HepG2 (cell line): ENCODE data around the gene GKN1. TPM values are rescaled to one million over a fixed set of nuclear protein-coding genes. Genes with fewer than 3 reads are reported as not detected.

Experiments used
- ATAC-seq: fragments of 200-7000 bp; cut with Tn5 transposase; 3 replicates; pipeline ENCODE4 v1.9.1; 2020; ENCODE audit warnings: mild to moderate bottlenecking, moderate library complexity
- BruUV-seq: library from RNA; stranded (reverse); fragments of 400-500 nt; replicated peaks from 2 replicates; lab custom pipeline; 2021; lab: Mats Ljungman, UMichigan
- CTCF ChIA-PET: fragments of 300-600 bp; formaldehyde crosslinking; extraction: SDS; loops from one replicate; lab custom pipeline; 2021; ENCODE audit warnings: low total read pairs, inconsistent platforms, low intra/inter-chr PET ratio; lab: Yijun Ruan, JAX
- POLR2A ChIA-PET: fragments of 350-600 bp; sonication (Branson Sonifier 250); formaldehyde crosslinking; loops from one replicate; lab custom pipeline; 2020; ENCODE audit warnings: antibody characterized with exemption, inconsistent platforms; lab: Yijun Ruan, JAX
- DNase-seq: peaks from one replicate; pipeline ENCODE4 v3.0.0-alpha.2; 2015; ENCODE audit warnings: low spot score
- FAIRE-seq: peaks from 3 replicates; lab custom pipeline; 2011; peaks lifted over from hg19 to GRCh38; lab: Jason Lieb, UNC
- H2AFZ ChIP-seq: one replicate; pipeline ENCODE4 v1.6.1; 2011; ENCODE audit warnings: low read length, inconsistent platforms
- H3K27ac ChIP-seq: fragments of 300-600 bp; 3 replicates; pipeline ENCODE4 v1.8.0; 2011; ENCODE audit warnings: mixed run types, mild to moderate bottlenecking, mixed read lengths, low read length, inconsistent platforms; ENCODE audit not compliant: insufficient read depth; ENCODE audit errors: extremely low read length
- H3K27me3 ChIP-seq, 2 experiments: fragments of 200-600 bp in 1 of 2; 2 replicates in 1 of 2; 3 replicates in 1 of 2; pipeline versions ENCODE4 v1.6.0 to v1.8.0; 2011; ENCODE audit warnings: low read length in 2 of 2, mild to moderate bottlenecking in 2 of 2, moderate library complexity in 2 of 2, inconsistent platforms in 1 of 2; ENCODE audit not compliant: insufficient read depth in 2 of 2, control insufficient read depth in 1 of 2
- H3K36me3 ChIP-seq, 2 experiments: fragments of 200-600 bp in 1 of 2; replicated peaks in 1 of 2; 2 replicates in 1 of 2; 3 replicates in 1 of 2; pipeline versions ENCODE4 v1.5.1 to v1.8.0; 2011; ENCODE audit warnings: low read length in 2 of 2, inconsistent platforms in 1 of 2; ENCODE audit not compliant: insufficient read depth in 2 of 2, control insufficient read depth in 1 of 2
- H3K4me1 ChIP-seq: 2 replicates; pipeline ENCODE4 v1.5.1; 2012; ENCODE audit warnings: low read length, inconsistent platforms; ENCODE audit not compliant: insufficient read depth
- H3K4me2 ChIP-seq: 2 replicates; pipeline ENCODE4 v1.6.0; 2011; ENCODE audit warnings: low read depth, low read length, inconsistent platforms
- H3K4me3 ChIP-seq, 3 experiments: fragments of 200-600 bp in 1 of 3; sonication (generic), shearing (Covaris generic) in 1 of 3; replicated peaks in 1 of 3; 2 replicates each; pipeline ENCODE4 v1.5.1; 2011 to 2016; ENCODE audit warnings: low read length in 3 of 3, inconsistent platforms in 2 of 3, low read depth in 2 of 3, mild to moderate bottlenecking in 2 of 3, control low read depth in 1 of 3, mixed read lengths in 1 of 3; ENCODE audit not compliant: insufficient read depth in 1 of 3
- H3K79me2 ChIP-seq: one replicate; pipeline ENCODE4 v1.6.1; 2011; ENCODE audit warnings: low read length, inconsistent platforms; ENCODE audit not compliant: insufficient read depth
- H3K9ac ChIP-seq: 2 replicates; pipeline ENCODE4 v1.6.0; 2011; ENCODE audit warnings: mild to moderate bottlenecking, low read depth, low read length, inconsistent platforms; ENCODE audit not compliant: insufficient read depth
- H3K9me3 ChIP-seq: 2 replicates; pipeline ENCODE4 v1.5.1; 2012; ENCODE audit warnings: mild to moderate bottlenecking, low read length
- H4K20me1 ChIP-seq: 2 replicates; pipeline ENCODE4 v1.6.0; 2011; ENCODE audit warnings: inconsistent platforms, mild to moderate bottlenecking, low read length, moderate library complexity; ENCODE audit not compliant: insufficient read depth
- BCL6 ChIP-seq: IDR thresholded peaks from 2 replicates; pipeline ENCODE4 v1.6.1; 2016; ENCODE audit warnings: missing genetic modification reagents, missing compliant biosample characterization
- KDM5B ChIP-seq: sonication (generic); formaldehyde crosslinking; IDR thresholded peaks from 2 replicates; pipeline ENCODE4 v1.4.0; 2020; ENCODE audit warnings: missing genetic modification reagents, mild to moderate bottlenecking, borderline replicate concordance
- MEIS2 ChIP-seq: sonication (generic); formaldehyde crosslinking; IDR thresholded peaks from 2 replicates; pipeline ENCODE4 v1.9.0; 2021; ENCODE audit warnings: mild to moderate bottlenecking, missing genetic modification reagents
- NAIF1 ChIP-seq: sonication (generic); formaldehyde crosslinking; IDR thresholded peaks from 2 replicates; pipeline ENCODE4 v1.5.0; 2020; ENCODE audit warnings: mild to moderate bottlenecking, missing genetic modification reagents, borderline replicate concordance
- PHF21A ChIP-seq: sonication (generic); formaldehyde crosslinking; IDR thresholded peaks from 2 replicates; pipeline ENCODE4 v1.5.0; 2020; ENCODE audit warnings: mild to moderate bottlenecking, missing genetic modification reagents
- RAD51 ChIP-seq: fragments of 450-650 bp; IDR thresholded peaks from 2 replicates; pipeline ENCODE4 v1.6.1; 2016; ENCODE audit warnings: borderline replicate concordance
- THYN1 ChIP-seq: sonication (generic); formaldehyde crosslinking; IDR thresholded peaks from 2 replicates; pipeline ENCODE4 v1.8.1; 2023; ENCODE audit warnings: low read depth, mild to moderate bottlenecking, moderate library complexity, missing genetic modification reagents, borderline replicate concordance
- ZC3H4 ChIP-seq: sonication (generic); formaldehyde crosslinking; IDR thresholded peaks from 2 replicates; pipeline ENCODE4 v1.4.0; 2020; ENCODE audit warnings: missing genetic modification reagents, borderline replicate concordance
- ZNF343 ChIP-seq: sonication (generic); formaldehyde crosslinking; IDR thresholded peaks from 2 replicates; pipeline ENCODE4 v1.4.0; 2020; ENCODE audit warnings: mild to moderate bottlenecking, missing genetic modification reagents
- ZNF510 ChIP-seq: sonication (generic); formaldehyde crosslinking; IDR thresholded peaks from 2 replicates; pipeline ENCODE4 v1.4.0; 2020; ENCODE audit warnings: low read depth, mild to moderate bottlenecking, missing genetic modification reagents
- ZNF724P ChIP-seq: sonication (generic); formaldehyde crosslinking; IDR thresholded peaks from 2 replicates; pipeline ENCODE4 v1.8.0; 2022; ENCODE audit warnings: missing genetic modification reagents, borderline replicate concordance
- ZNF737 ChIP-seq: sonication (generic); formaldehyde crosslinking; IDR thresholded peaks from 2 replicates; pipeline ENCODE4 v1.5.0; 2020; ENCODE audit warnings: missing genetic modification reagents, mild to moderate bottlenecking, borderline replicate concordance
- WGBS: methylation state at CpG from one replicate; pipeline ENCODE4 v1.1.6; 2017; ENCODE audit warnings: low lambda C conversion rate; 5-methylcytosine and 5-hydroxymethylcytosine counted together
- in situ Hi-C: cut with HindIII; loops from 2 replicates; pipeline ENCODE4 v1.10.0; 2017; ENCODE audit warnings: low pct_unique_long_range_greater_than_20kb; ENCODE audit not compliant: extremely low pct_ligation_motif_present
- intact Hi-C: fragments of 100-400 bp; cut with micrococcal nuclease; formaldehyde crosslinking; loops from one replicate; pipeline ENCODE4 v1.10.0; 2022; ENCODE audit not compliant: unreplicated experiment
- polyA plus RNA-seq, 8 experiments: library from polyadenylated mRNA; depleted of rRNA in 3 of 8; stranded (reverse) in 7 of 8; unstranded in 1 of 8; fragments of >200 nt; fragmentation: Illumina TruSeq in 4 of 8; extraction: Trizol in 4 of 8; gene quantifications; 2 replicates each; pipeline versions ENCODE4 v1.2.1 to v1.2.3, GENCODE V29; 2011 to 2016; ENCODE audit warnings: low read depth in 4 of 8, missing spikeins in 1 of 8, mixed read lengths in 1 of 8; ENCODE audit not compliant: insufficient read depth in 1 of 8
- total RNA-seq, 5 experiments: library from RNA; depleted of rRNA; stranded (reverse); fragments of >200 nt; fragmentation: Illumina TruSeq; extraction: Trizol; gene quantifications; 2 replicates each; pipeline ENCODE4 v1.2.3, GENCODE V29; 2016; ENCODE audit warnings: low read depth in 1 of 5
- TF ChIP-seq, protein P1 (sequence below): fragments of 450-650 bp; IDR thresholded peaks from 2 replicates; pipeline ENCODE4 v1.6.1; 2016
- TF ChIP-seq, protein P2 (sequence below): sonication (generic); formaldehyde crosslinking; IDR thresholded peaks from 2 replicates; pipeline ENCODE4 v1.9.0; 2022; ENCODE audit warnings: missing genetic modification reagents, mild to moderate bottlenecking, borderline replicate concordance
- TF ChIP-seq, protein P3 (sequence below): sonication (generic); formaldehyde crosslinking; IDR thresholded peaks from 2 replicates; pipeline ENCODE4 v1.5.0; 2020; ENCODE audit warnings: mild to moderate bottlenecking, low read depth, missing genetic modification reagents, borderline replicate concordance

The GKN1 gene
- total and polyA plus RNA-seq, 2 of the 13 experiments (the other 11 are each of a cell fraction or from before 2014, with no cell fraction given) = not detected

DNA sequence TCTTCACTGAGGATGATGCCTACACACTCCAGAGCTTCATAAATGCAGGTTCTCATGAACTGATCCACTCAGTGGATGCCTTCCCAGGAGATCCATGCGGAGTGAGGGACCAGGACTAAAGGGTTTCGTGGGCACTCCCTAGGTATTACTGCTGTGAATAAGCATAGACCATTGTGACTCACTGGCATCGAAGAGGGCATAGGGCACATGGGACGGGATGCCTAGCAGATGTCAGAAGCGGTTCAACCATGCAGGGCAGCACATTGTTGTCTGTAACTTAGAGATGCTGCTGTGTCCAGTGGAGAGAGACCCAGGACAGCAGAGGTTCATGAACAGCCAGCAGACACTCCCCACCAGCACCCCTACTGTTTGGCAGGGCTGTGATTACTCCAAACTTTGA, 39.0 kb upstream of the GKN1 start:
- H3K27me3 ChIP-seq = peaks cover 0 to 32% of the 10 kb centered on the region in 2 experiments; a peak in 3 of 5 replicates
- H3K36me3 ChIP-seq = no peaks in the 10 kb centered on the region
- no peak for TF ChIP-seq RAD51
- no peak for TF ChIP-seq ZNF724P (CRISPR knock-in tag)
- TF ChIP-seq, protein P1, sequence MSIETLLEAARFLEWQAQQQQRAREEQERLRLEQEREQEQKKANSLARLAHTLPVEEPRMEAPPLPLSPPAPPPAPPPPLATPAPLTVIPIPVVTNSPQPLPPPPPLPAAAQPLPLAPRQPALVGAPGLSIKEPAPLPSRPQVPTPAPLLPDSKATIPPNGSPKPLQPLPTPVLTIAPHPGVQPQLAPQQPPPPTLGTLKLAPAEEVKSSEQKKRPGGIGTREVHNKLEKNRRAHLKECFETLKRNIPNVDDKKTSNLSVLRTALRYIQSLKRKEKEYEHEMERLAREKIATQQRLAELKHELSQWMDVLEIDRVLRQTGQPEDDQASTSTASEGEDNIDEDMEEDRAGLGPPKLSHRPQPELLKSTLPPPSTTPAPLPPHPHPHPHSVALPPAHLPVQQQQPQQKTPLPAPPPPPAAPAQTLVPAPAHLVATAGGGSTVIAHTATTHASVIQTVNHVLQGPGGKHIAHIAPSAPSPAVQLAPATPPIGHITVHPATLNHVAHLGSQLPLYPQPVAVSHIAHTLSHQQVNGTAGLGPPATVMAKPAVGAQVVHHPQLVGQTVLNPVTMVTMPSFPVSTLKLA = peak; percentile 48
- TF ChIP-seq, protein P2, sequence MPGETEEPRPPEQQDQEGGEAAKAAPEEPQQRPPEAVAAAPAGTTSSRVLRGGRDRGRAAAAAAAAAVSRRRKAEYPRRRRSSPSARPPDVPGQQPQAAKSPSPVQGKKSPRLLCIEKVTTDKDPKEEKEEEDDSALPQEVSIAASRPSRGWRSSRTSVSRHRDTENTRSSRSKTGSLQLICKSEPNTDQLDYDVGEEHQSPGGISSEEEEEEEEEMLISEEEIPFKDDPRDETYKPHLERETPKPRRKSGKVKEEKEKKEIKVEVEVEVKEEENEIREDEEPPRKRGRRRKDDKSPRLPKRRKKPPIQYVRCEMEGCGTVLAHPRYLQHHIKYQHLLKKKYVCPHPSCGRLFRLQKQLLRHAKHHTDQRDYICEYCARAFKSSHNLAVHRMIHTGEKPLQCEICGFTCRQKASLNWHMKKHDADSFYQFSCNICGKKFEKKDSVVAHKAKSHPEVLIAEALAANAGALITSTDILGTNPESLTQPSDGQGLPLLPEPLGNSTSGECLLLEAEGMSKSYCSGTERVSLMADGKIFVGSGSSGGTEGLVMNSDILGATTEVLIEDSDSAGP (CRISPR knock-in tag) = no peak
- DNase-seq = no peak
- in situ Hi-C loops (no loop called here), intact Hi-C loops (no loop called here)
- no peak overlapping the region for H3K9ac ChIP-seq
- no peak for ATAC-seq
- no peak overlapping the region for H3K4me2 ChIP-seq
- 3% methylated on average over 5 of the region's 5 CpGs for WGBS
- no peak overlapping the region for H3K4me3 ChIP-seq
- no TSS peak for BruUV-seq
- 0 out of 2 replicates have a peak, but pooled peaks cover 4% of the 10 kb centered on the region for H3K9me3 ChIP-seq
- H2AFZ ChIP-seq = no peak overlapping the region
- no peaks in the 10 kb centered on the region for H3K4me1 ChIP-seq
- H3K79me2 ChIP-seq = no peaks in the 10 kb centered on the region
- H3K27ac ChIP-seq = no peak overlapping the region
- no peak for FAIRE-seq
- POLR2A ChIA-PET = no interaction called here
- H4K20me1 ChIP-seq = no peaks in the 10 kb centered on the region
- CTCF ChIA-PET = no interaction called here

DNA sequence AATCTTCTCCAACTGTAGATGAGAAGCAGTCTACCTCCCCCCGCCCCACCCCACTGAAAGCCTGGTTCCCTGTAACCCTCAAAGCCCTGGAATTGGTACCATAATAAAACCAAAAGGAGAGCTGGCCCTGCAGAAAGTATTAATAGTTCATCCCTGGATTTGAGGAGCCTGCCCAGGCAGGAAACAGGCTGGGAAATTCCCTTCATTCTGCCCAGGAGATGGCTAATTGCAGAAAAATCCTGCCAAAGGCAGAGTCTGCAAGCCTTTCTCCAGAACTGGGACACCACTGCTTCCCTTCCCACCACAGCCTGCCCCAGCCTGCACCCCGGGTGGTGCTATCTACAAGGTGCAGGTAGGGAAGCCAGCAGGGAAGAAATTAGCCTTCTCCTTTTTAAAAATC, 38.0 kb upstream of the GKN1 start:
- H3K79me2 ChIP-seq = no peaks in the 10 kb centered on the region
- H3K27me3 ChIP-seq = peaks cover 0 to 32% of the 10 kb centered on the region in 2 experiments; a peak in 3 of 5 replicates
- no peak overlapping the region for H3K27ac ChIP-seq
- WGBS = 0% methylated on average over 2 of the region's 2 CpGs
- H3K4me3 ChIP-seq = no peak overlapping the region
- 0 out of 2 replicates have a peak, but pooled peaks cover 4% of the 10 kb centered on the region for H3K9me3 ChIP-seq
- H3K9ac ChIP-seq = no peak overlapping the region
- ChIA-PET CTCF (no interaction called here), POLR2A (no interaction called here)
- H4K20me1 ChIP-seq = no peaks in the 10 kb centered on the region
- no peaks in the 10 kb centered on the region for H3K36me3 ChIP-seq
- ATAC-seq (no peak), DNase-seq (no peak), FAIRE-seq (no peak)
- no peak overlapping the region for H3K4me2 ChIP-seq
- no TSS peak for BruUV-seq
- intact Hi-C loops = no loop called here
- no peak overlapping the region for H2AFZ ChIP-seq
- in situ Hi-C loops = no loop called here
- no peaks in the 10 kb centered on the region for H3K4me1 ChIP-seq
- no peak for TF ChIP-seq NAIF1 (CRISPR knock-in tag)
- TF ChIP-seq MEIS2 = no peak
- no peak for TF ChIP-seq KDM5B (CRISPR knock-in tag)
- TF ChIP-seq ZNF343 (CRISPR knock-in tag) = no peak
- TF ChIP-seq BCL6 (CRISPR knock-in tag) = no peak
- TF ChIP-seq, protein P3, sequence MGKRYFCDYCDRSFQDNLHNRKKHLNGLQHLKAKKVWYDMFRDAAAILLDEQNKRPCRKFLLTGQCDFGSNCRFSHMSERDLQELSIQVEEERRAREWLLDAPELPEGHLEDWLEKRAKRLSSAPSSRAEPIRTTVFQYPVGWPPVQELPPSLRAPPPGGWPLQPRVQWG (CRISPR knock-in tag) = no peak
- TF ChIP-seq THYN1 = no peak
- TF ChIP-seq ZNF737 (CRISPR knock-in tag) = no peak
- no peak for TF ChIP-seq ZNF510
- no peak for TF ChIP-seq PHF21A
- TF ChIP-seq ZC3H4 (CRISPR knock-in tag) = no peak
